PC-3 (cell line): ENCODE data around the gene PSMA7. TPM values are rescaled to one million over a fixed set of nuclear protein-coding genes. Genes with fewer than 3 reads are reported as not detected.

Experiments used
- ATAC-seq: fragments of 200-7000 bp; cut with Tn5 transposase; 2 replicates; pipeline ENCODE4 v1.9.1; 2020; ENCODE audit warnings: mild to moderate bottlenecking, moderate library complexity
- BruUV-seq: library from RNA; stranded (reverse); fragments of 400-500 nt; replicated peaks from 2 replicates; lab custom pipeline; 2021; lab: Mats Ljungman, UMichigan
- CTCF ChIA-PET: fragments of 300-600 bp; sonication (Branson Sonifier 250); formaldehyde crosslinking; loops from one replicate; lab custom pipeline; 2022; ENCODE audit warnings: antibody characterized with exemption; lab: Charles Lee
- POLR2A ChIA-PET: fragments of 300-600 bp; sonication (Branson Sonifier 250); formaldehyde crosslinking; loops from one replicate; lab custom pipeline; 2022; ENCODE audit warnings: antibody characterized with exemption; ENCODE audit not compliant: unreplicated experiment; lab: Charles Lee
- DNase-seq: peaks from one replicate; pipeline ENCODE4 v3.0.0-alpha.2; 2015
- H2AFZ ChIP-seq: fragments of 300-600 bp; sonication (generic); 2 replicates; pipeline ENCODE4 v1.6.0; 2016; ENCODE audit warnings: antibody characterized with exemption, low read length
- H3F3A ChIP-seq: fragments of 300-600 bp; sonication (generic); one replicate; pipeline ENCODE4 v1.6.0; 2017; ENCODE audit warnings: antibody characterized with exemption, low read length, control low read depth, mild to moderate bottlenecking; ENCODE audit not compliant: unreplicated experiment
- H3K27ac ChIP-seq: fragments of 300-600 bp; sonication (generic); 2 replicates; pipeline ENCODE4 v1.5.1; 2016; ENCODE audit warnings: mild to moderate bottlenecking, low read length
- H3K27me3 ChIP-seq: fragments of 300-600 bp; sonication (generic); 2 replicates; pipeline ENCODE4 v1.6.1; 2016; ENCODE audit warnings: low read length, mixed read lengths
- H3K36me3 ChIP-seq: fragments of 300-600 bp; sonication (generic); 2 replicates; pipeline ENCODE4 v1.6.1; 2016; ENCODE audit warnings: low read depth, mixed run types, low read length, mixed read lengths
- H3K4me1 ChIP-seq: fragments of 300-600 bp; sonication (generic); 2 replicates; pipeline ENCODE4 v1.5.1; 2016; ENCODE audit warnings: low read length; ENCODE audit not compliant: insufficient read depth
- H3K4me2 ChIP-seq: fragments of 300-600 bp; sonication (generic); 2 replicates; pipeline ENCODE4 v1.6.0; 2016; ENCODE audit warnings: low read length
- H3K4me3 ChIP-seq: fragments of 300-600 bp; sonication (generic); 2 replicates; pipeline ENCODE4 v1.5.1; 2016; ENCODE audit warnings: mild to moderate bottlenecking, low read length, mixed read lengths
- H3K79me2 ChIP-seq: fragments of 300-600 bp; sonication (generic); 2 replicates; pipeline ENCODE4 v1.6.1; 2017; ENCODE audit warnings: low read length, mixed read lengths
- H3K9ac ChIP-seq: fragments of 300-600 bp; sonication (generic); 2 replicates; pipeline ENCODE4 v1.6.0; 2016; ENCODE audit warnings: mild to moderate bottlenecking, low read length
- H3K9me2 ChIP-seq: fragments of 300-600 bp; sonication (generic); replicated peaks from 2 replicates; pipeline ENCODE4 v1.6.1; 2016; ENCODE audit warnings: mixed run types, low read length, mixed read lengths
- H3K9me3 ChIP-seq: fragments of 300-600 bp; sonication (generic); 2 replicates; pipeline ENCODE4 v1.6.1; 2016; ENCODE audit warnings: low read length, mixed read lengths
- H4K20me1 ChIP-seq: fragments of 300-600 bp; sonication (generic); 2 replicates; pipeline ENCODE4 v1.6.1; 2016; ENCODE audit warnings: low read length, mixed read lengths
- EZH2 ChIP-seq: fragments of 300-600 bp; sonication (generic); IDR thresholded peaks from one replicate; pipeline ENCODE4 v1.6.1; 2017; ENCODE audit warnings: antibody characterized with exemption, mild to moderate bottlenecking, low read length; ENCODE audit not compliant: unreplicated experiment
- EZH2phosphoT487 ChIP-seq: fragments of 300-600 bp; sonication (generic); IDR thresholded peaks from 2 replicates; pipeline ENCODE4 v1.6.1; 2018; ENCODE audit warnings: mild to moderate bottlenecking, antibody characterized with exemption, low read length, borderline replicate concordance
- intact Hi-C: fragments of 100-400 bp; cut with micrococcal nuclease; formaldehyde crosslinking; loops from 2 replicates; pipeline ENCODE4 v1.9.0; 2023
- total RNA-seq: library from RNA; depleted of rRNA; stranded (reverse); fragments of >200 nt; gene quantifications from 2 replicates; pipeline ENCODE4 v1.2.3, GENCODE V29; 2014
- TF ChIP-seq, protein P1 (sequence below): fragments of 300-600 bp; sonication (generic); conservative IDR thresholded peaks from 2 replicates; pipeline ENCODE4 v1.5.1; 2017; ENCODE audit warnings: antibody characterized with exemption, low read depth, mild to moderate bottlenecking, low read length

Gene PSMA7
- total RNA-seq, 1 experiment from 2014 or later: 751 TPM

DNA sequence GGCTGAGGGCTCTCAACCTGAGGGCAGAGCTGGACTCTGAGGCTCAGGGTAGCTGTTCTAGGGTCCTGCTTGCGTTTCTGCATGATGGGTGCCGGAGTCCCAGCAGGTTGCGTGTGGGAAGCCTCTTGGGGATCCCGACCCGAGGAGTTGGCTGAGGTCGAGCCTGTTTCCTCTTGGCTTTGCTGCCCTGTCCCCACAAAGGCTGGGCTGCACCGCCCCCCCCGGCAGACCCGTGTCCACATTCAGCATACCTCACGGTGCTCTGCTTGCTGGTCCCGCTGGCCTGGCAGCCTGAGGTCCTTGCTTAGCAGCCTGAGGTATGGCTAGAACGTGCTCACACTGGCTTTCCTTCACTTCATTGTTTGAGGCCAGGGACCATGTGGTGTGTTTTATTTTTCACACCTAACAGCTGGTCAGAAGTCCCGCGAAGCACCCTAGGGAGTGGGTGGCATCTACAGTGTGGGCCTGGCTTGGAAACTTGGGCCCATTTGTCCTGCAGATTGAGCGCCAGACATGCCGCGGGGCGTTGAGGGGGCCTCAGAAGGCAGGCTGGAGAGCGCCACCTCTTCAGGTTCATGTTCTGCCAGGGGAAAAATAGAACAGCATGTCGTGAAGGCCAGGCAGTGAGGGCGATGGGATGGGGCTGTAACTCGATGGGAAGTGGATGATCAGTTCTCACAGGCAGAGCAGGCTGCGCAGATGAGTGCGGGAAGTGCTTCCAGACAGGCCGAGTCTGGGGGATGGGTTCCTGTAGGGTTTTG lies 11.5 kb downstream of the PSMA7 start:
- Histone ChIP-seq H3K9me3 (no peaks in the 10 kb centered on the region), H3K27me3 (no peaks in the 10 kb centered on the region), H3K4me1 (no peaks in the 10 kb centered on the region), H3F3A (no peaks in the 10 kb centered on the region), H3K27ac (no peak overlapping the region), H3K36me3 (peaks cover 52% of the 10 kb centered on the region), H2AFZ (no peak overlapping the region), H3K9ac (no peak overlapping the region), H3K79me2 (no peaks in the 10 kb centered on the region), H3K4me2 (no peak overlapping the region), H4K20me1 (peaks cover 15% of the 10 kb centered on the region), H3K4me3 (no peak overlapping the region), H3K9me2 (no peaks in the 10 kb centered on the region)
- no peak for TF ChIP-seq EZH2phosphoT487
- TF ChIP-seq EZH2: no peak
- TF ChIP-seq, protein P1, sequence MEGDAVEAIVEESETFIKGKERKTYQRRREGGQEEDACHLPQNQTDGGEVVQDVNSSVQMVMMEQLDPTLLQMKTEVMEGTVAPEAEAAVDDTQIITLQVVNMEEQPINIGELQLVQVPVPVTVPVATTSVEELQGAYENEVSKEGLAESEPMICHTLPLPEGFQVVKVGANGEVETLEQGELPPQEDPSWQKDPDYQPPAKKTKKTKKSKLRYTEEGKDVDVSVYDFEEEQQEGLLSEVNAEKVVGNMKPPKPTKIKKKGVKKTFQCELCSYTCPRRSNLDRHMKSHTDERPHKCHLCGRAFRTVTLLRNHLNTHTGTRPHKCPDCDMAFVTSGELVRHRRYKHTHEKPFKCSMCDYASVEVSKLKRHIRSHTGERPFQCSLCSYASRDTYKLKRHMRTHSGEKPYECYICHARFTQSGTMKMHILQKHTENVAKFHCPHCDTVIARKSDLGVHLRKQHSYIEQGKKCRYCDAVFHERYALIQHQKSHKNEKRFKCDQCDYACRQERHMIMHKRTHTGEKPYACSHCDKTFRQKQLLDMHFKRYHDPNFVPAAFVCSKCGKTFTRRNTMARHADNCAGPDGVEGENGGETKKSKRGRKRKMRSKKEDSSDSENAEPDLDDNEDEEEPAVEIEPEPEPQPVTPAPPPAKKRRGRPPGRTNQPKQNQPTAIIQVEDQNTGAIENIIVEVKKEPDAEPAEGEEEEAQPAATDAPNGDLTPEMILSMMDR: no peak
- no peak for ATAC-seq
- intact Hi-C loops: no loop called here
- DNase-seq: no peak
- BruUV-seq: no TSS peak
- ChIA-PET POLR2A (no interaction called here), CTCF (no interaction called here)

- Histone ChIP-seq H3K9me2 (no peaks in the 10 kb centered on the region), H3F3A (no peaks in the 10 kb centered on the region), H3K79me2 (no peaks in the 10 kb centered on the region), H3K4me2 (no peak overlapping the region), H3K27me3 (no peaks in the 10 kb centered on the region), H3K4me1 (no peaks in the 10 kb centered on the region), H3K9ac (no peak overlapping the region), H3K27ac (no peak overlapping the region), H3K4me3 (no peak overlapping the region), H3K9me3 (no peaks in the 10 kb centered on the region), H2AFZ (no peak overlapping the region), H3K36me3 (peaks cover 48% of the 10 kb centered on the region), H4K20me1 (no peaks in the 10 kb centered on the region)
- no peak for DNase-seq
- TF ChIP-seq, protein P1: no peak
- no peak for ATAC-seq
- ChIA-PET CTCF (no interaction called here), POLR2A (no interaction called here)
- BruUV-seq: no TSS peak
- intact Hi-C loops: no loop called here
Observed at GRCh38 chr20:62129731-62130531, 13.3 kb downstream of the PSMA7 start.

DNA sequence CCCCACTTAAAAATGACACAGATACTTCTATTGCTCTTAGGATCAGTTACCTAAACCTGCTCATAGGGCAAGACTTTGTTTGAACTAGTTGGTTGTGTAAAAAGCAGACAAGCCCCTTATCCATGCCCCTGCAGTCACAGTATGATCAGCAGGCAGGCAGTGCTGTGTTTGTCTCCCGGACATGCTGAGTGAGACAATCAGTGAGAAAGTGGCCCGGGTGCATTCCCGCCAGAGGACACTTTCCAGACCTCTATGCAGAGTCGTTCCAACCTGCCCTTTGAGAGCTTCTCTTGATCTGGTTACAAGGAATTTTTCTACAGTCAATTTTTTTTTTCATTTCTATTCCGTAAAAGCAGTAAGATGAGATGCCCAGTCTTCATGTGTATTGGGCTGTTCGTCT lies 14.7 kb downstream of the PSMA7 start:
- BruUV-seq: no TSS peak
- Histone ChIP-seq H3K4me2 (no peak overlapping the region), H4K20me1 (peaks cover 9% of the 10 kb centered on the region), H3K9me2 (no peaks in the 10 kb centered on the region), H3K9ac (no peak overlapping the region), H3F3A (no peaks in the 10 kb centered on the region), H3K79me2 (peaks cover 13% of the 10 kb centered on the region), H3K9me3 (no peaks in the 10 kb centered on the region), H2AFZ (no peak overlapping the region), H3K27ac (no peak overlapping the region), H3K4me1 (peaks cover 7% of the 10 kb centered on the region; the same call in 1 of the 2 replicates), H3K4me3 (no peak overlapping the region), H3K27me3 (no peaks in the 10 kb centered on the region), H3K36me3 (peaks cover 43% of the 10 kb centered on the region)
- POLR2A ChIA-PET: no interaction called here
- CTCF ChIA-PET: no interaction called here
- DNase-seq: no peak
- no peak for ATAC-seq
- intact Hi-C loops: no loop called here
- TF ChIP-seq, protein P1: no peak
- TF ChIP-seq EZH2 (no peak), EZH2phosphoT487 (no peak)
